IPS DF 19.7 (cell line): ENCODE data around the gene HIF1A.
"Not testable (repeated sequence)": the region's sequence is repeated elsewhere in the genome, so short reads cannot be mapped to it uniquely, and the experiment has no call there.

Experiments used
- DNase-seq: peaks from one replicate; pipeline ENCODE4 v3.0.0-alpha.2; 2013; ENCODE audit warnings: low read depth, low spot score

The HIF1A gene

GRCh38 chr14:61694830-61695694 lies at the start of gene HIF1A:
Gene HIF1A (plus strand): TSS chr14:61695513. CDS start chr14:61695805, 292 bp downstream.
- peak; percentile 92 for DNase-seq

DNA sequence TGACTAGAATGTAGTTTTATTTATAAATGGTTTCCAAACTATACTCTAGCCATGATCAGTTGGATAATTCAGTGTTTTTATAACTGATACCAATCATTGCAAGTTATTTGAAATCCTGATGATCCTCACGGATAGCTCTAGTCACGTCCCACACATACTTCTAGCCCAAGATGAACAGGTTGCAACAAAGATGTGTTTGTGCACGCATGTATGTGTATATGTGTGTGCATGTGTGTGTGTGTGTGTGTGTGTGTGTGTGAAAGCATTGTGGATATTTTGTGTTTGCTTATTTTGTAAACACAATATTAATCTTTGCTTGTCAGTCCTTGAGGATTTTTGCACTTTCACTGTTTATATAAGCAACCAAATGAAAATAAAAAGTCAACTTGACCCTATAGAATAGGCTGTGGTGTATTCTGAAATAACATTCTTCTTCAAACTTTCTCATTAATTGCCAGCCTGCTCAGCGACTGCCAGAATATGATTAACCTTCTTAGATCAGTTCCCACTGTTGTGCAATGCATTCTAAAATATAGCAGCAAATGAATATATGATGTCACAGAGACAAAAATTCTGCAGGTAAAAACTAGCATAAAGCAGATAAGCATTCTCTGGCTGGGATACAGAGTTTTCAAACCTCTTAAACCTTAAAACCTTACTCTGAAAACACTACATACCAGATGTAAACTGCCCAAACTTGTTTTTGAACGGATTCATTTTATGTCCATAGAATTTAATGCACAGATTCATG lies 48.8 kb upstream of the HIF1A start:
- DNase-seq: no peak

DNA sequence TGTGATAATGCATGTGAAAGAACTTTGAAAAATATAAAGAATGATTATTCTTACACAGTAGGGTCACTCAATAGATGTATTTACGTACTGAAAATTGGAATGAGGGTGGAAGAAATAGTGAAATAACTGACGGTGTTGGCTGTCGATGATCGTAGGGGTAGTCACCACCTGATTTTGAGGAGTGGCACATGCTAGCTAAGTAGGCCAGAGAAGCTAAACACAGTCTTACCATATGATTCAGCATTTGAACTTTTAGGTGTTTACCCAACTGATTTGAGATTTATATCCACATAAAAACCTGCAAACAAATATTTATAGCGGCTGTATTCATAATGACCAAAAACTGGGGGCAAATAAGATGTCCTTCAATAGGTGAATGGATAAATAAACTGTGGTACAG lies 47.6 kb upstream of the HIF1A start:
- DNase-seq: no peak

DNA sequence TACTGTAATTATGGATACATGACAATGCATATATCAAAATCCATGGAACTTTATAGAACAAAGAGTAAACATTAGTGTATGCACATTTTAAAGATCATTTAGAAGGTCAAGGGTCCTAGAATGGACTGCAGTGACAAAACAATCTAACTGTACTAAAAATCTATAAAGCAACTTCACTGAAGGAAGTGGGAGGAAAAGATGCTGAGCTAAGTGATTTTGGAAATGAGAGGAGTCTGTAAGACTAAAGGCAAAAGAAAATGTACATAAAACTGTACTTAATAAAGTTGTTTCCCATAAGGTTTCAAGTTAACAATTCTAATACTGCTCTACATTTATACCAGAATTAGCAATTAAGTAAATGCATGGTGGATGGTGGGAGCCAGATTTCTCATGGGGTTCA lies 46.9 kb upstream of the HIF1A start:
- DNase-seq: no peak

GRCh38 chr14:61649283-61649682 lies 46.0 kb upstream of the HIF1A start:
- DNase-seq: no peak

DNA sequence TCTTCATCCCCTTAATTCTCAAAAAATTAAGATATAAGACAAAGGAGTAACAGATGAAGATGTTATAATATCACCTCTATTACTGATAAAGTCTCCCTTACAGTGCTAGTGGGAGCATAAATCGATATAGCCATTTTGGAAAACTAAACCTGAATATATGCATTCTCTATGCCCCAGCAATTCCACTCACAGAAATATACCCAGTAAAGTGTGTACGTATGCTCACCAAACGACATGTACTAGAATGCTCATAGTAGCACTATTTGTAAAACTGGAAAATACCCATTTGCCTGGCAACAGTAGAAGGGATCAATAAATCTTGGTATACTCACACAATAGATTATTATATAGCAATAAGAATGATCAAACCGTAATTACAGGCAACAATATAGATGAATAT lies 44.0 kb upstream of the HIF1A start:
- DNase-seq: no peak

- no peak for DNase-seq
Measured at GRCh38 chr14:61652526-61653262, 42.6 kb upstream of the HIF1A start.

DNA sequence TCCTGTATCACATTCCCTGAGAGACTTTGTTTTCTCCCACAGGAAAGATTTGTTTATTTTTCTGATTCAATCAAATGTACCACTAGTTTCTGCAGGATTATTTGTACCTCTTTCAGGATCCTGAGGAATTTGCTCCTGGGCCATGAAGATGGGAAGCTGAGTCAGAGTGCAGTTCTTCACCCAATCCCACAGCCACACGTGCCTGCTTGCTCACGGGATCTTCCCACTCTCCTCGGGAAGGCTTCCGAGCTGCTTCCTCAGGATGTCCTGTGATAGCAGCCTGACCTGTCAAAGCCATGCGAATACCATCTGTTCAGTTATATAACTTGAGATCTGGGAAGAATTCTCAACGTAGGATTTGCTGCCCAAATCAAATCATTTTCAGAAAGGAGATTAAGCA lies 41.8 kb upstream of the HIF1A start:
- DNase-seq: no peak

DNA sequence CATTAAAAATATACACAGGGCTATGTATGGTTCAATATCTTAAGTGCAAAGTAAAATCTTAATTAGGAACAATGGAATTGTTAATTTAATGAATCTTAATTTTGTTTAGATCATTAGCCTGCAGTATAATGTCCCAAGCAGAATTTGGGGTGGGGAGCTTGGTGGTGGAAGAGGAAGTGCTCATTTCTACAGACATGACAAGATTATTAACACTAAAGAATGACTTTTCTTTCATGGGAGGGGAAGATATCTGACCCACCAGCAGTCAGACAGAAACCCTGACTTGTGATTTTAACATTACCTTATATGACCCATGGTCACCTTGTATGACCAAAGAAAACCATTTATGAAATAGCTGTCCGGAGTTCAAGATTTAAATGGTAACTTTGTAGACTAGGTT lies 41.3 kb upstream of the HIF1A start:
- no peak for DNase-seq

GRCh38 chr14:61655777-61656176 lies 39.5 kb upstream of the HIF1A start:
- DNase-seq: no peak

- no peak for DNase-seq
Measured at GRCh38 chr14:61656341-61656740, 39.0 kb upstream of the HIF1A start.

GRCh38 chr14:61658111-61658510 lies 37.2 kb upstream of the HIF1A start:
- not testable (repeated sequence) for DNase-seq

- DNase-seq: no peak
Measured at GRCh38 chr14:61659582-61659981, 35.7 kb upstream of the HIF1A start.

- no peak for DNase-seq
Measured at GRCh38 chr14:61661471-61662400, 33.6 kb upstream of the HIF1A start.

DNA sequence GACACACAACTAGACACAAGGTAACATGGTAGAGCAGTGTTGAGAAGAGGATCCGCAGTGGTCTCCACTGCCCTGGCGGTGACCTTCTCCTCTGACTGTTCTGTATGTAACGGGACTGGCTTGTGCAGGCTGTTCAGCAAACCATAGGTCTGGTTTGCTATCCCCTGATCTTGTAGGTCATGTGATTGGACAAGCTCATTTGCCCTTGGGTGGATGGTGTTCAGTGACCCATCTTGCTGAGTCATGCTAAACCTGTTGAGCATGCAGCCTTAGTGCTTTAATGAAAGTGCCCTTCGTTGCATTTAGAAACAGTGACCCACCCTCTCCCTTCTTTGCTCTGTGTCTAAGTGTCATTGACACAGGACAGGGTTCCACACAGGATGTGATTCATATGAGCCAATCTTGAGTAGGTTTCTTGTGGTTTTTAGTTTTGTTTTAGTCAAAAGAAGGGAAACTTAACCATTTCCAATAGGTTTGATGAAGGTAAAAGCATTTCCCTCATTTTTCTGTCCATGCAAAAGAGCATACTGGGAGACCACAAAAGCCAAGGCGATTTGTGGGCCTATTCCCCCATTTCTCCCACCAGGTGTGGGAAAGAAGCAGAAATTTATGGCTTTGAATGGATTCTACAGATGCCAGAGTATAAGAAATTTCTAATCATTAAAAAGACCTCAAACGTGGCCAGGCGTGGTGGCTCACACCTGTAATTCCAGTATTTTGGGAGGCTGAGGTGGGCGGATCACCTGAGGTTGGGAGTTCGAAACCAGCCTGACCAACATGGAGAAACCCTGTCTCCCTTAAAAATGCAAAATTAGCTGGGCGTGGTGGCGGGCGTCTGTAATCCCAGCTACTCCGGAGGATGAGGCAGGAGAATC lies 32.6 kb upstream of the HIF1A start:
- DNase-seq: peak; percentile 35

DNA sequence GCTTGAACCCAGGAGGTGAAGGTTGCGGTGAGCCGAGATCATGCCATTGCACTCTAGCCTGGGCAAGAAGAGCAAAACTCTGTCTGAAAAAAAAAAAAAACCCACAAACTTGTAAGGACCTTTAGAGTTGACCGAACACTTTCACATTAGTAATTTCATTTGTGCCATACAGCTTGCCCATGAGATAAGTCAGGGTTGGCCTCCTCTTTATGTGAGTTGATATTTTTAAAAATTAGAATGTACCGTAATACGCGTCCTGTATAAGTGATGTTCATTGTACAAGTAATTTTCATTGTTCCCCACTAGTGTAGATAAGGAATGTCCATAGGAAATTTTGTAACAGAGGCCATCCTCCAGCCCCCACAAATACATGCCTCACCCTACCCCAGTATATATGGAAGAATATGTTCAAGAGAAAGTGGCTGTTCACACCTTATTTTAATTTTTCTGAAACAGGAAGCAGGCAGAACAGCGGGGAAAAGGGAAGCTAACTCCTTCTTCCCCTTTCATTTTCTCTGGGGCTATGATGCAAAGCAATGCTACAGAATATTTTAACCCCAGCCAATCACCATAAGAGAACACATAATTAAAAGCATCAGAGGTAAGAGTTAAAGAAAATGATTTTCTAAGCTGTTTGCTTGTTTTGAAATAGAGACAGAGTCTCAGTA lies 31.9 kb upstream of the HIF1A start:
- DNase-seq: no peak

DNA sequence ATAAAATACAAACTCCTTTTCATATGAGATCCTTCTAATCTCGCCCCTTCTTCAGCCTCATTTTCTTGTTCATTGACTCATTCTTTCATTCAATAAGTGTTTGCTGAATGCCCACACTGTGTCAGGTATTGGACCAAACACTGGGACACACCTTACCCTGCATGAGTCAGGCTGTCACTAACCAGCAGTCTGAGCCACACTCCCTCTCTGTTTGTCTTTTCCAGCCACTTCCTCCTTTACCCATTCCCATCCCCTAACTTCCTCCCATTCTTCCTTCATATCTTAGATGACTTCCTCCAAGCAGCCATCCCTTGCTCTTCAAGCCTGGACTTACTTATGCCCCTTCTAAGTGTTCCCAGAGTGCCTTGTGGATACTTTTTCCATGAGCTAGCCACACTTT lies 27.0 kb upstream of the HIF1A start:
- no peak for DNase-seq

- no peak for DNase-seq
Measured at GRCh38 chr14:61670576-61670975, 24.7 kb upstream of the HIF1A start.

GRCh38 chr14:61671082-61671481 lies 24.2 kb upstream of the HIF1A start:
- DNase-seq: no peak

GRCh38 chr14:61672796-61673195 lies 22.5 kb upstream of the HIF1A start:
- DNase-seq: no peak
